GM19238 (cell line): ENCODE measurements around the gene KIAA1217.

Experiments
- DNase-seq: peaks from one replicate; pipeline ENCODE4 v3.0.0; 2011; ENCODE audit warnings: low spot score; ENCODE audit not compliant: insufficient read length

KIAA1217 gene

DNA sequence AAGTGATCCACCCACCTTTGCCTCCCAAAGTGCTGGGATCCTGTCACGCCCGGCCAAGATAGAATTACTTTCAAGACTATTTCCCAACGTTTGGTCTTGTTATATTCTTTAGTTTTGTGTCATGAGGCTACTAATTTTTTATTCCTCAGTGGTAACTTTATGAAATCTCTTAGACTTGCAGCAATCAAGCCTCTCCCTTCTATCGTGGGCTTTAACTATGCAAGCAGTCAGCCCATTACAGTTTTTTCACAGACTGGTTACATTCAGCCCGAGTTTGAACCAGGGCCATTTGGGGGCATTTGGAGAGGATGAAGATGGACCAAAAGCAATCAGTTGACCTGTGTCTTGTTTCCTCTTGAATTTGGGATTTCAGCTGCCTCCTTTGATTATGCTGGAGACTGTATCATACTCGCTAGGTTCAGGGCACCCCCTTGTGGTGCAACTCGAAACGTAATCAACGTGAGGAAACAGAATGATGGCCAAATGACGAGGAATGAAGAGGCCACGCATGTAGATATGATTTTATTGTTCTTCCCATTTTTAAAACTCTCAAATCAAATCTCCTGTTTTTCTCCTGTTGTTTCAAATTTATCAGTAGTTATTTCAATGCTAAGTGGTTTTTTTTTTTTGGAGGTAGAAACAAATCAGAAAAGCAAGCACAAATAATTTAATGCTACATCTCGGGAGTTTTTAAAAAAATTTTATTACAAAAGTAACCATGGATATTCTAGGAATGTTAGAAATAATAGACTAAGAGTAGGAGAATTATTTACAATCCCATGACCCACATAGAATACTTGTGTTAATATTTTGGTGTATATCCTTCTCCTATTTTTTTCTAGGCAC, 151.6 kb downstream of the KIAA1217 start:
- DNase-seq = peak; percentile 10

DNA sequence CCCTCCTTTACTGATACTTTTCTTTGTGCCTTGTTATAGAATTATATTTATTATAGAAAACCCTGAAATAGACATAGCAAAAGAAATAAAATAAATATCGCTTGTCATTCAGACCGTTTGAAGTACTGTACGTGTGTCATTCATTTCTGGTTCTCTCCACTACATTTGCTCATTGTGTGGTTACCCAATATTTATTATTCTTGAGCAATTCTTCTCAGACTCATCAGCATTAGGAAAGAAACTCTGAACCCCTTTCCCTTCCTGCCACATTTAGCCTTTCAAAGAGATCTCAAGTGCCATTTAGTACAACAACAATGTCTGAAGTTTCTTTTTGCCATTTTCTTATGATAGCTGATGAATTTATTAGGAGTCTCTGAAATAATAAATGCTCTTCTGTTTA, 154.1 kb downstream of the KIAA1217 start:
- DNase-seq = no peak

DNA sequence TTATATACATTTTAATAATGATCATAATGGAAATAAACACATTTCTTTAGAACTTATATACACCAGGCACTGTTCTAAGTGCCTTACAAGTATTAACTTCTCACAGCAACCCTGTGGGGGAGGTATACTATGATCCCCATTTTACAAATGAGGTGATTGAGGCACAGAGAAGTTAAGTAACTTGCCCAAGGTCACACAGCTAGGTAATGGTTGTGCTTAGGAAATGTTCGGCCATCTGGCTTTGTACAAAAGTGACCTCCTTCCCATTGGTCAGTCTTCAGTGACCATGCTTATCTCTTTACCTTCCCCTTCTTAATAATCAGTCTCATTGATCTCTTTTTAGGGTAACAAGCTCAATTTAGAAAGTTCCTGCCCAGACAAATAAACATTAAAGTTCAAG, 158.8 kb downstream of the KIAA1217 start:
- no peak for DNase-seq

DNA sequence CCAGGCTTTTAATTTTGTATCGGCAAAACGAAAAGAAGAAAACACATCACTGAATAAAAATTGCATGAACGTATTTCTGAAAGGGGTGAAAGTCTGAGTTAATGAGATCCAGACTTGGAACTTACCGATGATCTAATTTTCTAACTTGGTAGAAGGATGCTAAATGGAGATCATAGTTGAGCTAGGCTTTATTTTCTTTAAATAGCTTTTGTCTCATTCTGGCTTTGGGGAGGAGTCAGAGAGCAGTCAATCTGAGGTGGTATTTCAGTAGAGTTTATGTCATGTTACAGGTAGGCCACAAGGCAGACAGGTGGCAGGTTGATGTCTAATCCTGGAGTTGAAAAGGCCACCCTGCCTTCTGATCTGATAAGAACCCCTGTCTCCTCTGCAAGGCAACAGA, 161.9 kb downstream of the KIAA1217 start:
- no peak for DNase-seq

DNA sequence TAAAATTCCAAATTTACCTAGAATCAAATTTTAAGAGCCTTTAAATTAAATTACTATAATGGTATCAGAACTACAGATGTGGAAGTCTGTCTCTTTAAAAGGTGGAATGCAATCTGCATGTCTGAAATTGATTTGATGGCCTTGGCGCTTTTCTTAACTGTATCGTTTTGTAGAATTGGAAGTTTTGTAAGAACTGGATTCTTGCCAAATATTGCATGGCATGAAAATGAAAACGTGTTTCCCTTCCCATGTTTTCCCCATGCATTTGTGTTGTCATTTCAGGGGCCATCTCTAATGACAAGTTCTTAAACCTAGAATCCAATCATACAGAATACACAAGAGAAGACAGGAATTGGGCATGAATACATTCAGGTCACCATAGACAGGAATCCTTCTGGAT, 162.5 kb downstream of the KIAA1217 start:
- DNase-seq = no peak

DNA sequence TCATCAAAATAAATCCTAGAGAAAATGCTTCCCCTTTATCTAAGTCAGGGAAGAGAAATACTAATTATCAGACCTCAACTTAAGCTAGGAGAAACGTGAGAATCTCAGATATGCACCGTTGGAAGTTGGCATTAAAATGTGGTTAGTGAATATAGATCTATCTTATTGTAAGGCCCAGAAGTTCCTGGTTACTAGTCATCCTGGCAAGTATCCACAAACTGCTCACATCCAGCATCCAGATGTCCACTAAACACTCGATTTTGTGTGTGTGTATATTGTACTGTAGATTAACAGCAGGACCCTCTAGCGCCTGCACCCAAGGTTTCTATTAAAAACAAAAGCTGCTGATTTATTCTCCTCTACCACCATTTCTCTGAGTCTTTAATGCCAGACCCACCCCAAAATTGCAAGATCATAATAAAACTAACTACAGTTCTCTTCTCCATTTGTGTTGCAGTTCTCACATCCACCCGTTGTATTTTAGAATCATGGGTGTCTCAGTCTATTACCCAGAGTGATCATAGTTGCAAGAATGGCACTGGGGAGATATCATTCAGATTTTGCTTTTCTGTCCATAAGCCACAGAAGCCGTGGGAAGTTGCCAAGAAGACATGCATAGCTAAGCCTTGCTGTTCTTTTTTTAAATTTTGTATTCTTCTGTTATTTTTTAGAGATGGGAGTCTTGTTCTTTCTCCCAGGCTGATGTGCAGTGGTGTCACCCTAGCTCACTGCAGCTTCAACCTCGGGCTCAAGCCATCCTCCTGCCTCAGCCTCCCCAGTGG, 165.4 kb downstream of the KIAA1217 start:
- no peak for DNase-seq

DNA sequence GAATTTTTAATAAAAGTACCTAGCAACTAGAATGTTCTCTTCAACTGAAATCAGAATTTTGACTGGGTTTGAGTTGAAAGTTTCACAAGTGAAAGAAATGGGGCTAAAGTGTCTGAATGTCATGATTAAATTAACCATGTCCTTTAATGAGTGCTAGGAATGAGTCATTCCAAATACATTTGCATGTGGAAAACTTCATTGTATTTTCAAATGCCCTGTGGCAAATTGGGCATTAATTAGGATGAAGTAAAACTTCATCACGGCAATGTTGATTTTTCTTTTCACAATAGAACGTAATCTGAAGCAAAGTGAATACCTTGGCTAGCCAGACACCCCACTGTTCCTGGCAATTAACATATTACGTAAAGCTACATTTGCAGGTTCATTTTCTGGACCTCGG, 166.6 kb downstream of the KIAA1217 start:
- no peak for DNase-seq

DNA sequence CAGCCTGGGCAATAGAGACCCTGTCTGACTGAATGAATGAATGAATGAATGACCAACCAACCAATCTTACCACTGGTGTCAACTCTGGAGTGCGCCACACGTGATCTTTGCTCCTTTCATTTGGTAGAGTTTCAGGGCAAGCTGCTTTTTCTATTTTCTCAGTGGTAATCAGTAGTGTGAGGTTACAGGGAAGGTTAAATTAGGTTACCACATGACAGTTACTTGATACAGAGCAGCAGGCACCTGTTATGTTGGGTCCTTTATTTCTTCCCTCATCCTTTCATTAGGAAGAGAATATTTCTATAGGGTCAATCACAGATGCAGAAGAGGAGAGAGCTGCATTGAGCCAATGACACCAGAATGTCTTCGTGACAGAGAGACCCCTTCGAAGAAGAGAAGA, 167.8 kb downstream of the KIAA1217 start:
- DNase-seq = no peak

DNA sequence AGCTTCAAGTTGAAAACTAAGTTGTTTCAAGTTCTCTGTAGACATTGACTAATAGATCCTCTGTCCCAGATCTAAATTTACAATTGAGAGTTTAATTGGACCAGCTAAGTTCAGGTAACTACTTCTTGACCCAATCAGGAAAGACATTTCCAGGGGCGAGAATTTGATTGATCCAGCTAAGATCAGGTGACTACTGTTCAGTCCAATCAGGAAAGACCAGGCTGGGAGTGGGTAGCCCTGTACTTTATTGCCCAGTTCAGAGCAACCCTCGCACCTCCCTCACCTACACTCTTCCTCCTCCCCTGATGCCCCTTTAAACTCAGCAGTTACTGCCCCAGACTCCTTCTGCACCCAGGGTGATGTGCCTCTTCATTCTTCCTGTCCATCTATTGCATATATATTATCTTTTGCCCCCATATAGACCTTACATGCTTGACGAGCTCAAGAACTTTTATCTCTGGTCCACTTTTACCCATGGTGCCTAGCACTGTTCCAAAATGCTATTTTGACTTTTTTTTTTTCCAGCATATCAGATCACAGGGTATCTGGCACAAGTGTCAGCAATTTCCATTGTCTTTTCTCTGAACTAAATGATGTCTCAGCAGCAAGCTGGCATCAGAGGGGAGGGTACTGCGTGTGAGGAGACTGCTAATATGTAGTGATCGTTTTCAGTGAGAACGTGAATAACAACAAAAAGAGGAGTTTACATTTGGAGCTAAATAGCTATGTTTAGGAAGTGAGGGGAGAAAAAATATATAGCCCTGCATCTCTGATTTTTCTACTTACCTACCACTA, 169.4 kb downstream of the KIAA1217 start:
- no peak for DNase-seq

DNA sequence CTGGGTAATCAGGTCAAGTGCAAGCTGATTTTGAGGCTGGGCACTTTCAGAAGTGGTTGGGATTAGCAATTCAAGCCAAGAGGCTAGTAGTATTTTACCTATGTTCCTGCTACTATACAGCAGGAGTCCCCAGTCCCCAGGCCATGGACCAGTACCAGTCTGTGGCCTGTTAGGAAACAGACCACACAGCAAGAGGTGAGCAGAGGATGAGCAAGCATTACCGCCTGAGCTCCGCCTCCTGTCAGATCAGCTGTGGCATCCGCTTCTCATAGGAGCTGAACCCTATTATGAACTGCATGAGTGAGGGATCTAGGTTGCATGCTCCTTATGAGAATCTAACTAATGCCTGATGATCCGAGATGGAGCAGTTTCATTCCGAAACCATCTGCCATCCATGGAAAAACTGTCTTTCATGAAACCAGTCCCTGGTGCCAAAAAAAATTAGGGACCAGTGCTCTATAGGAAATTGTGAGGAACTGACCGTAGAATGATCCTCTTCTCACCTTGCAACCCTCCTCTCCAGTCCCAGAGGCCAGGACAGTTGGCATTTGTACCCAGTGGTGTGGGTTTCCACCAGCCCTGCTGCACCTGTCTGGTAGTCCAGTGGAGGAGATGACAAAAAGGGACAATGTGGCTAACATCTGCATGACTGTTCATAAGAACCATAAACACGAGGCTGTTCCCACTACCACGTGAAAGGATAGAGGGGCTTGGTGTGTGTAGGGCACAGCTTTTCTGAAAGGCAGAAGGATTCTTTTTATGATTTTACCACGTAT, 172.5 kb downstream of the KIAA1217 start:
- DNase-seq = no peak

DNA sequence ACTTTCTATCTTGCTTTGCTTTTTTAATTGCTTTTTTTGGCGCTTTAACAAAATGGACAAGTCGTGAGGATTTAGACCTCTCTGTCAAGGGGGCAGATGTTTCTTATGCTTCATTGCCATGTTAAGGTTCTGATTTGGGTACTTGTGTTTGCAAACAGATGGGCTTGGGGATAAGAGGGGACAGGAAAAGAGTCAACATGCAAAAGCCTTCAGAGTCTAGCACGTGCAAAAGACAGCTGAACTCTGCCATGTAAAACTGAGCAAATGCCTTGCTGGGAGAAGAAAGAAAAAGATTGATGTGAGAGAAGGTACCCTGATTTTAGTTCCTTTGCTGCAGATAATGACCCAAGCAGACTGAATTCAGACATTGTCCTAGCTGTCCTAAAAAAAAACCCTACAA, 173.1 kb downstream of the KIAA1217 start:
- DNase-seq = no peak

DNA sequence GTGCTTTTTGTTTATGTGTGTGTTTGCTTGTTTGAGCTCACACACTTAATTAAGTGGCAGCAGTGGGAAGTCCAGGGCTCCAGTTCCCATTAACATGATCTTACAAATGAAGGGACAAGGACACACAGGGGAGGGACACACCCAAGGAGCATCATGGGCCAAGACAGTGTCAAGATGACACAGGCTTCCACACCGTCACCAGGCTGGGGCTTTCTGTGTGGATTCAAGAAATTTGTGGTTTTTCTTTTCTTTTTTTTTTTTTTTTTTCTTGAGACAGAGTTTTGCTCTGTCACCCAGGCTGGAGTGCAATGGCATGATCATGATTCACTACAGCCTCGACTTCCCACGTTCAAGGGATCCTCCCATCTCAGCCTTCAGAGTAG, 173.6 kb downstream of the KIAA1217 start:
- no peak for DNase-seq

DNA sequence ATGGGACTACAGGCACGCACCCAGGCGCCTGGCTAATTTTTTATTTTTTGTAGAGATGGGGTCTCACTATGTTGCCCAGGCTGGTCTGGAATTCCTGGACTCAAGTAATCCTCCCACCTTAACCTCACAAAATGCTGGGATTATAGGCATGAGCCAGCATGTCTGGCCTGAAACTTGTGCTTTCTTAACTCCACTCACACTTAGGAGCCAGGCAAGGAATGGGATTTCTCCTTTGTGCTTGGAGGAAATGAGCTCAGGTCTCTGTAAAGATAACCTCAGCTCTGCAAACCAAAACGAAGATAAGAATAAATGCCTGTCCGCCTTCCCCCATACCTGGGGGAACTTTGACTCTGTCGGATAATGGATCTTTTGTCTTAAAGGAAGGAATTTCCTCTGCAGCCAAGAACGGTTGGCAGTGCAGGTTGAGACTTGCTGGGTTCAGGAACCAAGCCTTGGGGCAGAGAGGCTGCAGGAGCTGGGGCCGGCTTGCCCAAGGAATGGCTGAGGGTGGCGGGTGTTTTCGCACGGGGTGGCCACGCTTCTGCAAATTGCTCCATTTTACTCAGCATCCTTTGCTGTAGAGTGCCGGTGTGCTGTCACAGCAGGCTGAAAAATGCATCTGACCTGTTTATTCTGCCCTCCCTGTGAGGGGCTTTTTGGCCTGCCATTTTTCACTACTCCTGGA, 174.2 kb downstream of the KIAA1217 start:
- DNase-seq = peak; percentile 16

DNA sequence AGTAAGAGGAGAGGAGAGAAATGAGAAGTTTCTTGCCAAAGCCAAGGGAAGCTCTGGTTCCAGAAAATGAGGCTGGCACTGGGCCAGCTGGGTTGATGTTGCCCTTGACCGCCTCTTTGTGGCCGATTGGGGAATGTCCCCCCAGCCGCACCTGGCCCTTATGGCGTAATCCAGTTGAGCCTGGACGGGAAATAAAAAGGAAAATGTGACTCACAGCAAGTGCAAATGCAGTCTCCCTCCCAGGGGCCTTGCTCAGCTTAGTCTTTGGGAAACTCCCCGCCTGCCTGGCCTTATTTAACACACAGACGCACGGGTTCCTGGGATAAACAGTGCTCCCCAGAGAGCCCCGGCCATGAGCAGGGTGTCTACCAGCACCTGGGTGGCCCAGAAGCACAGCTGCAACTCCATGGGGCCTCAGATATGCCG, 174.8 kb downstream of the KIAA1217 start:
- peak; percentile 49 for DNase-seq

DNA sequence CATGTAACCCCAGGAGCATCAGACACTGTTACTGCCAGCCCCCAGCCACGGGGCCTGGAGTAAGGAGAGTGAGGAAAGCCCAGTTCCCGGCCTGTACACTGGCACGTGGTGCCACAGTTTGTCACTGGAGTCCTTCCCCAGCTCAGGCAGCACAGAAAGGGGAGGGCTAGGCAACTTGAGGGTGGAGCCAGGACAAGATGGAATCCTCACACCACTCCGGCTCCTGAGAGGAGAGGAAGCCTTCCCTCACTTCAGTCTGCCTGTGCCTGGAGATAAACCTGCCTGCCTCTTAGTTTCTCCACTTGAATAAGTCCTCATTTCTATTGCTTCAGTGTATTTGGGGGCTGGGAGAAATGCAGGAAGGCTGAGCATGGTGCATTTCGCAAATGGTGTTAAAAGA, 176.0 kb downstream of the KIAA1217 start:
- no peak for DNase-seq

DNA sequence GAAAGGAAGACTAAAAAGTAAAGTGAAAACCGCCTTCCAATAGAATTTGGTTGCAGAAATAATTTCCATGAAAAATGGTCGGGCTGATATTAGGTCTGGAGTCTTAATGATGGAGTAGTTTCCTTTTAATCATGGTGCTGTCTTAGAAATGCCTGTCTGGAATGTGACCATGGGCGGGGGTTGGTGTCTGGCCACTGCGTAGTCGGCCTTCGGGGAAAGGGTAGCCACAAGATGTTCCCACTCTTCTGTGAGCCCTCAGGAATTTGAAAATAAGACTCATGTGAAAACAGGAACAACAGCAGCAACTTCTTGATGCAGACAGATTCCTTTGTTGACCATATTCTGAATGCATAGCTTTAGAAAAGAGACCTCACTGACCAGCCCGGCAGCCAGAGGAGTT, 176.8 kb downstream of the KIAA1217 start:
- no peak for DNase-seq

DNA sequence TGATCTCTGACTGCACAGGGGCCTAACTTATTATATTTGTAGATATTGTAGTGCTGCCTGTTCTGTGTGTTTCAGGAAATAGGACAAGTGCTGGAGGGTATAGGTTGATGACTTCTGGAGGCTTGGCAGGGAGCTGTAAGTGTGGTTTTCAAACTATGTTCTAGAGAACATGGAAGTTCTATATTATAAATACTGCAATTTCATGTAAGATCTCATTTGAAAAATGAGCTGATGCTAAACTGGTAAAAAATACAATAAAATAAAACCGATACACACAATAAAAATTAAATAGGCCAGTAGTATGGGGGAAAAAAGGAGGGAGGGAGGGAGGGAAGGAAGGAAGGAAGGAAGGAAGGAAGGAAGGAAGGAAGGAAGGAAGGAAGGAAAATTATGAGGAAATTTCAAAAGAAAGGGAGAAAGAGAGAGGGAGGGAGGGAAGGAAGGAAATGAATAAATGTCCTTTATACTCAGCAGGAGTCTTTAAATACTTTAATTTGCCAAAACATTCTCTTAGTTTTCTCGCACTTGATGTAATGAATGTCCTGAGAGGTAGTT, 181.3 kb downstream of the KIAA1217 start:
- no peak for DNase-seq

DNA sequence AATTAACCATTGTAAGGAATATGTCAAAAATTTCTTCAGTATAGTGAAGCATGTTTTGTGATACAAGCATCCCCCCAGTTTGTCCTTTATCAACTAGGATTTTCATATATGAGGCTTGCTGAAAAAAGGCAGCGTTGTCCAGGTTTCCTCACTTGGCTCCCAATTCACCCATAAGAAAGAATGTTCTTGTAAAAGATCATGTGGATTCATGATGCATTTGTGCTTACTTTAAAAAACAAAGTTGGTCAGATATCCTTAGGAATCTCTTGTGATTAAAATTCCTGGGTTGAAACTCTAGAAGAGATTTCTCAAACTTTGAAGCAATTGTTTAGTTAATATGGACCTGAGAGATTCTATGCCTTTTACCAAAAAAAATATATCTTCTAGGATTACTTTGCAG, 181.8 kb downstream of the KIAA1217 start:
- no peak for DNase-seq

DNA sequence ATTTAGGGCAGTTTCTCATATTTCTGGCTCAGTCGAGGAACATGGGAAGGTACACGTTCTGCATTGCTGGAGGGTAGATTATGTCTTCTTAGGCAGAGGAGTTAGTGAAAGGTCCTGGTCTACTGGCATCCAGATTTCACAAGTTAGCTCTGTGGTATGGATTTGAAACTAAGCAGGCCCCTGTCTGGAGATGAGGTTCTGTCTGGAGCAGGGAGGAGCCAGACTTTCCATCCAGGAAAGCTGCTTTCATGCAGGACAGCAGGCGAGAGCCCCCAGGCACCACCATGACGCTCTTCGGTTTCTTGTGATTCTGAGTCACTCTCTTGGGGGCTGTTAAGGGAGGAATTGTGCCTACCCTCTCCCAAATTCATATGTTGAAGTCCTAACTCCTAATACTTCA, 184.3 kb downstream of the KIAA1217 start:
- no peak for DNase-seq

DNA sequence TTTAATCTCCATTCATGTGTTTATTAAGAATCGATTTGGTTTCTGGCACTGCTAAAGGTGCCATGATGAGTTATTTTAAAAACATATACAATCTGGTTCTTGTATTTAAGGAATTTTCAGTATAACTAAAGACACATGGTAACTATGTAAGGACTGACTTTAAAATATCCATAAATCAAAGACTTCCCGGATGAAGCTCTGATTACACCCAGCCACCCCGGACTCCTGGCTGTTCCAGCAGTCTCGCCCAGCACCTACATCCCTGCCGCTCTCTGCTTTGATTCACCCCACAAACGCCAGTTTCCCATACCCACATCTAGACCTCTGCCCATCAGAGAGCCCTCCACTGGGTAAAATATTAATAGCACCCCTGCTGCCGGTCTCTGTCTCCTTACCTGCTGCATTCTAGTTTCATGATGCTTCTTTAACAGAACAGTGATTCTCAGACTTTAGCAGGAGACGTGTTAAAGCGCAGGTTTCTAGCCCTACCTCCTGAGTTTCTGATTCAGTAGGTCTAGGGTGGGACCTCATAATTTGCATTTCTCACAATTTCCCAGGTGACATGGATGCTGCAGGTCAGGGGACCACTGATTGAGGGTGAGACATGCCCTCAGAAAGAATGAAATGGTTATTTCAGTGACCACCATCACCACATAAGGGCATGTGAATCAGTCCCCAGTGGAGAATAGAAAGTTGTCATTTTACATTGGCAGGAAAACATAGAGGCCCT, 185.7 kb downstream of the KIAA1217 start:
- no peak for DNase-seq
